NCI-H2029 treated with DMSO at 0.1 percent for 48 hours (cell line): ENCODE measurements around the gene PLAC8L1.

ENCODE experiments used
- DNase-seq: peaks from one replicate; lab custom pipeline; 2025; lab: John Stamatoyannopoulos, UW

Gene PLAC8L1

GRCh38 chr5:146042628-146043279, 62.6 kb downstream of the PLAC8L1 start:
- DNase-seq = no peak

GRCh38 chr5:146041180-146041789, 64.1 kb downstream of the PLAC8L1 start:
- DNase-seq = no peak

GRCh38 chr5:146040527-146040926, 64.8 kb downstream of the PLAC8L1 start:
- DNase-seq = no peak

- no peak for DNase-seq
Measured at GRCh38 chr5:146039420-146039819, 66.0 kb downstream of the PLAC8L1 start.

GRCh38 chr5:146034605-146035004, 70.8 kb downstream of the PLAC8L1 start:
- no peak for DNase-seq
